GM19397 (cell line): ENCODE data around the gene ZDHHC3.

ENCODE experiments used
- ATAC-seq: cut with Tn5 transposase; IDR thresholded peaks from one replicate; pipeline ENCODE4 v1.9.1; 2021; ENCODE audit warnings: mild to moderate bottlenecking, moderate library complexity; ENCODE audit not compliant: unreplicated experiment

ZDHHC3 gene, protein sequence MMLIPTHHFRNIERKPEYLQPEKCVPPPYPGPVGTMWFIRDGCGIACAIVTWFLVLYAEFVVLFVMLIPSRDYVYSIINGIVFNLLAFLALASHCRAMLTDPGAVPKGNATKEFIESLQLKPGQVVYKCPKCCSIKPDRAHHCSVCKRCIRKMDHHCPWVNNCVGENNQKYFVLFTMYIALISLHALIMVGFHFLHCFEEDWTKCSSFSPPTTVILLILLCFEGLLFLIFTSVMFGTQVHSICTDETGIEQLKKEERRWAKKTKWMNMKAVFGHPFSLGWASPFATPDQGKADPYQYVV

DNA sequence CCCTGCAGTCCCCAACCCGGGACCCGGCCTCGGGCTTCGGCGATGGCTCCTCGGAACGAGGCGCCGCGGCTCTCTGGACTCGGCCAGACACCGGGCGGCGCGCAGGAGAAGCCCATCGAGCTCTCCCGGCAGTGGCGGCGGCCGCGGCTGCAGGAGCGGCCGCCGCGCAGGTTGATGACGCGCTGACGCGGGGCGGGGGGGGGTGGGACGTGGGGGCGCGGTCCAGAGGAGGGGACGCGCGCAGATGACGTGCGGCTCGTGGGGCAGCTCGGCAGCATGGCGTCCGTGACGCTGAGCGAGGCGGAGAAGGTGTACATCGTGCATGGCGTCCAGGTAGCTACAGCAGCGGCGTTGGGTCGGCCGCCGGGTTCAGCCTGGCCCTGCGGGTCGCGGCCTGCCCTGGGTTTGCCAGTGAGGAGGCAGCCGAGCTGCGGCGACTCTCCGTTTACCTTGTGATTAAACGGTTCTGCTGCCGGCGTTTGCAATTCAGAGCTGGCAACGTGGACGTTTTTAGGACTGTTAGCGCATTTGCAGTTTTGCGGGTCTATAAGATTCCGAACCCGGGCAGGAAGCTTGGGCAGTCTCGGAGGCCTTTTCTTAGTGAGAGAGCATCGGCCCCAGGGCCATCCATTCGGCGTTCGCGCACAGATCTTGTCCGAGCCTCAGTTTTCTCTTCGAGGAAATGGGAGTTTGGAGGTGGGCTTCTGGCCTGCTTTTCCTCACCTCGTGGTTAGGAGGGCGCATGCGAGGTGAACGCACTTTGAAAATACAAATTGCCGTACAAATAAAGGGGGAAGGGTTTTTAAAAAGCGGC lies at the start of gene ZDHHC3, which contains the start of gene EXOSC7:
ZDHHC3 (minus strand) TSS at position 173 of the 814 bp plus-strand sequence. CDS start 16,738 bp downstream, outside the sequence.
EXOSC7 (plus strand) TSS at position 243 of the 814 bp plus-strand sequence; CDS start at position 277, 34 bp downstream.
- ATAC-seq: peak; percentile 79

- no peak for ATAC-seq
These were observed 48.7 kb upstream of the ZDHHC3 start for GRCh38 chr3:45024542-45025255.

DNA sequence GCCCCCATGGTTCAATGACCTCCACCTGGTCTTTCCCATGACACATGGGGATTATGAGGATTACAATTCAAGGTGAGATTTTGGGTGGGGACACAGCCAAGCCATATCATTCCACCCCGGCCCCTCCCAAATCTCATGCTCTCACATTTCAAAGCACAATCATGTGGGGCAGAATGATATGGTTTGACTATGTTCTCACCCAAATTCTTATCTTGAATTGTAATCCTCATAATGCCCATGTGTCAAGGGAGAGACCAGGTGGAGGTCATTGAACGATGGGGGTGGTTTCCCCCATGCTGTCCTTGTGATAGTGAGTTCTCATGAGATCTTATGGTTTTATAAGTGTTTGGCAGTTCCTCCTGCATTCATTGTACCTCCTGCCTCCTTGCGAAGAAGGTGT lies 47.7 kb upstream of the ZDHHC3 start:
- no peak for ATAC-seq

DNA sequence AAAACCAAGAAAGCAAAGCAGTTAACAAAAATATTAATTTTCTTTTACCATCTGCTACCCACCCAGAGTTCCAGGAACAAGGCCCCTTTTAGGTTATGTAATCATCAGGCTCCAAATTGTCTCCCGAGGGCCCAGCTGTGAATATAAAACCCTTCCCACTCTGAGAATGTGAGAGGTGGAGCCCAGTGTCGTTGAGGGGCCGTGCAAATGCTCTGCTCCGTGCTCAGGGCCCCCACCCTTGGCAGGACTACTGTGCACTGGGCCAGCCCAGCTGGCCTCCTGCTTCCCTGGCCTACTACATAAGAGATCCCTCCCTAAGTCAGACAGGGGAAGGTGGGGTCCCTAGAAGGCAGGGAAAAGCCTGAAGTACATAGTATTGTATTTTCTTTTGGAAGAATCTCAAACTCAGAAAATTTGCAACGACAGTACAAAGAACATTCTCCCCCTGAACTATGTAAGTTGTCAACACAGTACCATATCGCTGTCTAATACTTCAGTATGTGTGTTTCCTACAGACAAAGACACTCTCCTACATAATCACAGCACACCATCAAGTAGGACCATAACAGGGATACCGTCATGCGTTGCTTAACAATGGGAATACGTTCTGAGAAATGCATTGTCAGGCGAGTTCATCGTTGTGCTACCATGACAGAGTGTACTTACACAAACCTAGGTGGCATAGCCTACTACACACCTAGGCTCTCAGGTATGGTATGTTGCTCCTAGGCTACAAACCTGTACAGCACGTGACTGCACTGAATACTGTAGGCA lies 45.7 kb upstream of the ZDHHC3 start:
- ATAC-seq: no peak

GRCh38 chr3:45020534-45020933 lies 44.6 kb upstream of the ZDHHC3 start:
- ATAC-seq: no peak

GRCh38 chr3:45017821-45018220 lies 41.8 kb upstream of the ZDHHC3 start:
- no peak for ATAC-seq

DNA sequence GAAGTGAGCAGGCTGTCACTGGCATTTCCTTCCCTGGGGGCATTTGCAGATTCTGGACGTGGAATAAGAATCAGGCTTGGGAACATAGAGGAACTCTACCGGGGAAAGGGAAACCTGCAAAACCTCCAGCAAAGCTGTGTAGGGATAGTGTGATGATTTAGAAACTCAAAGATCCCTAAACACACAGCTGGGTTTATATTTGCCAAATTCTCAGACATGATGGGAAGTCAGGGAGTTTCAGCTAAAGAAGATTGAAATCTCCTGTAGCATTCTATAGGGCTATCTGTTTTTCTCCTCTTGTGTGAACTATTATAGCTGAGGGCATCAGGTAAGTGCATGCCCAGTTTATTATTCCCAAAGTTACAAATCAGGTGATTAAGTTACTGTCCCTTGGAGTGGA lies 40.9 kb upstream of the ZDHHC3 start:
- ATAC-seq: no peak

- ATAC-seq: no peak
These were observed 36.6 kb upstream of the ZDHHC3 start for GRCh38 chr3:45012577-45012976.

DNA sequence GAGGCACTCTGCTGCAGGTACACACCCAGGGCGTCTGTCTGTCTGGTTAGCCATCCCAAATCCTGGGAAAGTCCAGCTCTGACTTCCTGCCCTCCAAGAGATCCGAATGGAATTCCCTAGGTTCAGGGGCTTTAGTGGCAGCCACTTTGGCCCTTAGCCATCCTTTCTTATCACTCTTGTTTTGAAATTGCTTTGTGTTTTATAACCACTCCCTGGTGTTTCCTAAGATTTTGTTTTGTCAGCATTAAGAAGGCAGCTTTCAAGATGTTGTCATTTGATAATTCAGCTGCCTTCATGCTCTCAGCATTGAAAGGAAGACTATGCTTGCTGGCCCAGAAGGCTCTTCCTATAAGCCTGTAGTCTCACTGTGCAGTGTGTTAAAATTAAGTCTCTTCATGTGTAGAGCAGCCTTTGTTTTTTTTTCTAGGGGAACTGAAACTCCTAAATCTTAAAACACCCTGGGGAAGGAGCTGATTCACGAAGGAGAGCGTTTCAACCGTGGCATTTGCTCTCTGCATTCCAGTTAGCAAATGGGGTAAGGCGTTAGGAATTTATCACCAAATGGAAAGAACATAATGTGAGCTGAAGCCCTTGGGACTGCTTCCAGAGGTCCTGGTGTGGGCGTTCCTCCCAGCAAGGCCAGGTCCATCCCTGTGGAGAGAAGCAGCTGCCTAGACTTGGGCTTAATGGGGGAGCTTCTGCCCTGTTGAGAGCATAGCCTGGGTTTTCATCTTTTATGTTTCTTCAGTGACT lies 36.0 kb upstream of the ZDHHC3 start:
- no peak for ATAC-seq

DNA sequence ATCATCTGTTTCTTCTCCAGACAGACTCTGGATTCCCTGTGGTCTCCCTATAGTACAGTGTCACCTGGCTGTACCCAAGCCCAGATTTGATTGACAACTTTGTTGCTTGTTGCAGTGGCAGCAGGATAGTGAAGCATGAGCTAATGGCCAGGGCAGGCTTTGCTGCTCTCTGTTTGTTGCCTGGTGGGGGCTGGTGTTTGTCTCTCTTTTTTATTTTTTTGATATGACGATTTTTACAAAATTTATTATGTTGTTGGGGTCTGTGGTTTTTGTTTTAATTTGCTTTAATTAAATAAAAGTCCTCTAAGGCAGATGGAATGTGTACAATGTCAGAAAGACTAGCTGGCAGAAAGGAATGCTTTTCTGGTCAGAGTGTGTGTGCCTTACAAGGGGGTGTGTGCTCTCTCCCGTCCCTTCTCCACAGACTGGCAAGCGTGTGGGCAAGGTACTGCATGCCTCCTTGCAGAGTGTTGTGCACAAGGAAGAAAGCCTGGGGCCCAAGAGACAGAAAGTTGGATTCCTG lies 34.9 kb upstream of the ZDHHC3 start:
- ATAC-seq: no peak

- no peak for ATAC-seq
These were observed 33.9 kb upstream of the ZDHHC3 start for GRCh38 chr3:45009868-45010267.

GRCh38 chr3:45008117-45008516 lies 32.1 kb upstream of the ZDHHC3 start:
- no peak for ATAC-seq

DNA sequence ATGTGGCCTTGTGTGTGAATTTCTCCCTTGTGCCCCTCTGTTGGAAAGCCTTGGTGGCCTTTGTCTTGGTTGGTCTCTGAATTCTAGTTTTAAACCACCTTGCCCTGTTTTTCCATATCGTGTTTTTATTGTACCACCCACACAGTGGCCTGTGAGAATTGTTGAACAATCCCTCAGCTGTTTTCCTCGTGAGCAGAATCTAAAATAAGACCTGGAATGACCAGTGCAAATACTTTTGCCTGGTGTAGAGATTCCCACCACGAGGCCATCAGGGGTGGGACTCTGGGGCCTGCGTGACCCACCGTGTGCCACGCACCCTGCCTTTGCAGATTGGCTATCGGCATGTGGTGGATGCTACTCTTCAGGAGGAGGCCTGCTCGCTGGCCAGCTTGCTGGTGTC lies 31.1 kb upstream of the ZDHHC3 start:
- ATAC-seq: no peak

- no peak for ATAC-seq
These were observed 27.9 kb upstream of the ZDHHC3 start for GRCh38 chr3:45003859-45004258.

GRCh38 chr3:45003406-45003805 lies 27.4 kb upstream of the ZDHHC3 start:
- ATAC-seq: no peak

GRCh38 chr3:45002720-45003119 lies 26.7 kb upstream of the ZDHHC3 start:
- ATAC-seq: no peak

DNA sequence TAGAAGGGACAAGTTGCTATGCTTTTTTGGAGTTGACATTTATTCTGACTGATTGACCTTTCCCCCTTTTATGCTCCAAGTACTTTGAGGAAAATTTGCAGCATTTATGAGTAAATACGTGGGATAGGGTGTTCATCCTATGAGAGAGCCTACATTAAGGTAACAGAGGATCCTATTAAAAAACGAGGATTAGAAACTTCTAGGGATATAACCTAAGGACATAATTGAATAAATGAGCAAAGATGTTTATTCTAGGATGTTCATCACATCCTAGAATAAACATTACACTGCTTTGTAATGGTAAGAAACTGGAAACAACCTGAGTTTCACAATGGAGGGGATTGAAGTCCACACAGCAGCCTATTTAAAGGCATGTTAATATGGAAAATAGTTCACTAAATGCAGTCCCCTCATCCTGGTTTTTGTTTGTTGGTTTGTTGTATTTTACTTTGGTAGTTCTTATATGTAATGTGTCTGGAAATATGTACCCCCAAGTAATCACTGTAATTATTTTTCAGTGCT lies 26.2 kb upstream of the ZDHHC3 start:
- no peak for ATAC-seq

GRCh38 chr3:45001738-45002137 lies 25.8 kb upstream of the ZDHHC3 start:
- no peak for ATAC-seq

DNA sequence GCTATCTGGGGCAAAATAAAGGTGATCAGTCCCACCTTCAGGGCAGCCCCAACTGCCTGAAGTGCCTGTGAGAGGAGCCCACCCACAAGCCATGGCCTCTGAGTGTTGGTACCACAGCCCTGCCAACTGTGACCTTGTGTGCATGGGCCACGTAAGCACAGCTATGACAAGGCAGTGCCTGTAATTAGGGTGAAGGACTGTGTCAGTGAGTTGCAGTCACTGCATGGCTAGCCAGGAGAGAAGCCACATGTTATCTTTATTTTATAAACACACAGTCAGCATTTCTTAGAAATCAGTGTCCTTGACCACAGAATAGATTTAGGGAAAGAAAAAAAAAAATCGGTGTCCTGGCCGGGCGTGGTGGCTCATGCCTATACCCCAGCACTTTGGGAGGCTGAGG lies 24.8 kb upstream of the ZDHHC3 start:
- ATAC-seq: no peak

DNA sequence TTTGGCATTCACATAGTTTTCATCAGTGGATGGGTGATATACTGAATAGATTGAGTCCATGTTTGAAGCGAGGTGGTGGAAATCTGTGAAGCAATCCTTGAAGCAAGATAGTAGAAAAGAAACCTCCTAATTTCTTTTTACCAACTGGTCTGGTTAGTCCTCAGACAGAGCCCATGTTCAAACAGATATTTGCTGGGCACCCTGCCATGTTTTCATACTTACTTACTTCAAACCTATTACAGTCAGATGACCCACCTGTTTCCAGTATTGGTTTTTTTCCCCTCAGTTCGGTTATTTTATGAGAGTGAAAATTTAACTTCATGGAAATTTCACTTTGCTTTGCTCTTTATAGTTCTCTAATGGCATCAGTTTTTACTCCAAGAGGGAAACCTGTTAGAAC lies 23.8 kb upstream of the ZDHHC3 start:
- ATAC-seq: no peak
